SJCRH30 (cell line): ENCODE data around the gene PGLYRP1. TPM values are rescaled to one million over a fixed set of nuclear protein-coding genes. Genes with fewer than 3 reads are reported as not detected.

Experiments used
- DNase-seq, 2 experiments: peaks; one replicate each; pipeline ENCODE4 v3.0.0-alpha.2; 2015 to 2020
- H3K27ac ChIP-seq: fragments of 250-450 bp; sonication (Bioruptor Pico); 2 replicates; pipeline ENCODE4 v1.5.1; 2020; ENCODE audit warnings: mild to moderate bottlenecking, moderate library complexity
- H3K27me3 ChIP-seq: fragments of 250-450 bp; sonication (Bioruptor Pico); 2 replicates; pipeline ENCODE4 v1.5.1; 2020; ENCODE audit warnings: mild to moderate bottlenecking, moderate library complexity
- H3K36me3 ChIP-seq: fragments of 250-450 bp; sonication (Bioruptor Pico); 2 replicates; pipeline ENCODE4 v1.5.1; 2020; ENCODE audit warnings: mild to moderate bottlenecking, moderate library complexity
- H3K4me1 ChIP-seq: fragments of 250-450 bp; sonication (Bioruptor Pico); 2 replicates; pipeline ENCODE4 v1.5.1; 2020; ENCODE audit warnings: mild to moderate bottlenecking, moderate library complexity
- H3K4me3 ChIP-seq: fragments of 250-450 bp; sonication (Bioruptor Pico); 2 replicates; pipeline ENCODE4 v1.5.1; 2020; ENCODE audit warnings: mild to moderate bottlenecking, moderate library complexity
- H3K9me3 ChIP-seq: fragments of 250-450 bp; sonication (Bioruptor Pico); replicated peaks from 2 replicates; pipeline ENCODE4 v1.5.1; 2020; ENCODE audit warnings: mild to moderate bottlenecking, moderate library complexity
- total RNA-seq: library from RNA; depleted of rRNA; stranded (reverse); fragments of >200 nt; shearing (Covaris generic); gene quantifications from 2 replicates; pipeline ENCODE4 v1.2.3, GENCODE V29; 2014

The PGLYRP1 gene
- total RNA-seq, 1 experiment from 2014 or later: not detected

DNA sequence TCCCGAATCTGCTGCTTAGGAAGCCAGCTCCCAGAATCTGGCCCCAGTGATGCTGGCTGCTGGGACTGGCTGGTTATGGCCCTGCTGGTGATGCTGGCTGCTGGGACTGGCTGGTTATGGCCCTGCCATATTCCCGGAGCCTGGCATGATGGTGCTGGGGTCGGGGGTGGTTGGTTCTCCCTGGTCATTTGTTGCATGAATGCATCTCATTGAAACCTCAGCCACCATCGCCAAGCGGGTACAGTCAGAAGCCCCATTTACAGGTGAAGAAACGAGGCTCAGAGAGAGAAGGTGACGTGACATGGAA is 2.1 kb downstream of the PGLYRP1 start:
- Histone ChIP-seq H3K9me3 (no peaks in the 10 kb centered on the region), H3K4me1 (no peaks in the 10 kb centered on the region), H3K36me3 (no peaks in the 10 kb centered on the region), H3K4me3 (no peak overlapping the region), H3K27me3 (no peaks in the 10 kb centered on the region), H3K27ac (no peak overlapping the region)
- DNase-seq: no peak

DNA sequence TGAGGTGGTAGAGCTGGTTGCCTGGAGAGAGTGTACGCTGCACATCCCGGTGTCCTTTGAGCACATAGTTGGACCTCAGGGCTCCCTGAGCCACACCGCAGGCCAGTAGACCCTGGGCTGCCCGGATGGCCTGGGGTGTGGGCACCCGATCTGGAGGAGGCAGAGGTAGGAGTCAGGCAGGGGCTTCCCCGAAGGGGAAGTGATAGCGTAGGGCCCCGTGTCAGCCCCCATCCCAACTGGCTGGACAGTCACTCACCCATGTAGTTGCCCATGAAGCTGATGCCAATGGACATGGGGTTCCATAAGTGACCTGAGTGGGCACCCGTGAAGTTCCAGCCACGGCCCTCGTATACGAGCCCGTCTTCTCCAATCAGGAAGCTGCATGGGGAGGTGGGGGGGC is 3.6 kb downstream of the PGLYRP1 start:
- no peaks in the 10 kb centered on the region for H3K4me1 ChIP-seq
- H3K4me3 ChIP-seq: no peak overlapping the region
- no peak overlapping the region for H3K27ac ChIP-seq
- H3K36me3 ChIP-seq: no peaks in the 10 kb centered on the region
- DNase-seq: no peak
- no peaks in the 10 kb centered on the region for H3K9me3 ChIP-seq
- no peaks in the 10 kb centered on the region for H3K27me3 ChIP-seq

DNA sequence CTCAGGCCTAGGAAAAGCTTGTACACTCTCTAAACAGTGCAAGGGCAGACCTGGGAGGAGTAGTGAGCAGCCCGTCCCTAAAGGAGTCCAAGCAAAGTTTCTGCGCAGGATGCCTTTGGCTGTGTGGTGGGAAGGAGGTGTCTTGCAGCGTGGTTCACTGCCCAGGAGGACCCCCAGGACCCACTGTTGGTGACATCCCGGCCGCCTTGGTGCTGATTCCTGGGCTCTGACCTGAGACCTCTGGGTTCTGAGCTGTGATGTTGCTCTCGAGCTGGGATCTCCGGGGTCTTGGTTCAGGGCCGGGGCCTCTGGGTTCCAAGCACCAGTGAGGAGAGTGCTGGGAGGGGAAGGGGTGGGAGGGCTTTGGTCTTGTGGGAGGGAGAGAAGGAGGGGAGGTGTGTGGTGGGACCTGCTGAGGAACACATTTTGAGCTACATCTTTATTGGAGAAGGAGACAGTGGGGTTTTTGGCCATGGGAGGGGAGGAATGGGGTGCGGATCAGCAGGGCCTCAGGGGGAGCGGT is 4.1 kb downstream of the PGLYRP1 start:
- Histone ChIP-seq H3K4me3 (no peak overlapping the region), H3K36me3 (no peaks in the 10 kb centered on the region), H3K27me3 (no peaks in the 10 kb centered on the region), H3K9me3 (no peaks in the 10 kb centered on the region), H3K27ac (no peak overlapping the region), H3K4me1 (no peaks in the 10 kb centered on the region)
- DNase-seq: no peak

DNA sequence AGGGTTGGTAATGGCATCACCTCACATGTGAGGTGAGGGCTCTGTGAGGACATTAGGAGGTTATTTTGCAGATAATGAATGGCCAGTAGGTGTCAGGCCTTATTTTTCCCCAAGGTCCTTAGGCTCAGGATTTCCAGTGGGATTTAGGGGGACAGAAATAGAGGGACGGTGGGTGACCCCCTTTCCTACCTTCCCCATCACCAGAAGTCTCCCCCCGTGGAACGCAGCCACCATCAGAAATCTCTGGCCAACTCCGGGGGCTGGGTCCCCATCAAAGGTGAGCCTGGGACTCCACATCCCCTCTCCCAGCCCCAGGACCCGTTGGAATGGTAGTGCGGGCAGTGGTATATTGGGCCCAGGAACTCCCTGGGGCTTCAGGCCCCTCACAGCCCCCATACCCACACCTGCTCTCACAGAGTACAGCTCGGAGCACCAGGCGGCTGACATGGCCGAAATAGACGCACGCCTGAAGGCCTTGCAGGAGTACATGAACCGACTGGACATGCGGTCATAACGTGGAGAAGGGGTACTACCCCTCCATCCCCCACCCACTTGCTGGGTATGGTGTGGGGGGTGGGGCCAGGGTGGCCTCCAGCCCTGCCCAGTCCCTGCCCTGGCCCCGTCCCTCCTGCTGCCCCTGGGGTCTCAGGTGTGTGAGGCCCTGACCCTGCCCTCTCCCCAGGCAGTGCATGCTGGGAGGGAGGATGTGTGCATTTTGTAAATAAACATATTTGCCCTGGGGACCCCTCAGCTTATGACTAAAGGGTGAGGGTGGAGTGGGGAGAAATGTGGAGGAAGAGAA is 4.8 kb downstream of the PGLYRP1 start:
- H3K36me3 ChIP-seq: no peaks in the 10 kb centered on the region
- H3K4me3 ChIP-seq: no peak overlapping the region
- H3K4me1 ChIP-seq: no peaks in the 10 kb centered on the region
- H3K27me3 ChIP-seq: no peaks in the 10 kb centered on the region
- H3K9me3 ChIP-seq: no peaks in the 10 kb centered on the region
- DNase-seq: no peak
- no peak overlapping the region for H3K27ac ChIP-seq

DNA sequence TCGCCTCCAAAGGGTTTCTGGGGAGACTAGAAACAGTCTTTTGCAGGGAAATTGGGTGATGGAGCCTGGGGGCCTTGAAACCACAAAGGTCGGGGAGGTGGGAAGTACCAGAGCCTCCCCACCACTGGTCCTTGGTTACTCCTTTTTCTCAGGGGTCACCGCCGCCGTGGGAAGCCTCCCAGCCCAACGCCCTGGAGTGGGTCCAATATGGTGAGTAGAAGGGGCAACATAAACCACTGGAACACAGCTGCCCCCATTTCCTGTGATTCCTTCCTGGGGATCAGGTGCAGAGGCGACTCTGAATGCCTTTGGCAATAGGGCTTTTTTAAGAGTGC is 5.8 kb downstream of the PGLYRP1 start:
- Histone ChIP-seq H3K27me3 (no peaks in the 10 kb centered on the region), H3K27ac (no peak overlapping the region), H3K9me3 (no peaks in the 10 kb centered on the region), H3K4me3 (no peak overlapping the region), H3K36me3 (no peaks in the 10 kb centered on the region), H3K4me1 (no peaks in the 10 kb centered on the region)
- DNase-seq: no peak

DNA sequence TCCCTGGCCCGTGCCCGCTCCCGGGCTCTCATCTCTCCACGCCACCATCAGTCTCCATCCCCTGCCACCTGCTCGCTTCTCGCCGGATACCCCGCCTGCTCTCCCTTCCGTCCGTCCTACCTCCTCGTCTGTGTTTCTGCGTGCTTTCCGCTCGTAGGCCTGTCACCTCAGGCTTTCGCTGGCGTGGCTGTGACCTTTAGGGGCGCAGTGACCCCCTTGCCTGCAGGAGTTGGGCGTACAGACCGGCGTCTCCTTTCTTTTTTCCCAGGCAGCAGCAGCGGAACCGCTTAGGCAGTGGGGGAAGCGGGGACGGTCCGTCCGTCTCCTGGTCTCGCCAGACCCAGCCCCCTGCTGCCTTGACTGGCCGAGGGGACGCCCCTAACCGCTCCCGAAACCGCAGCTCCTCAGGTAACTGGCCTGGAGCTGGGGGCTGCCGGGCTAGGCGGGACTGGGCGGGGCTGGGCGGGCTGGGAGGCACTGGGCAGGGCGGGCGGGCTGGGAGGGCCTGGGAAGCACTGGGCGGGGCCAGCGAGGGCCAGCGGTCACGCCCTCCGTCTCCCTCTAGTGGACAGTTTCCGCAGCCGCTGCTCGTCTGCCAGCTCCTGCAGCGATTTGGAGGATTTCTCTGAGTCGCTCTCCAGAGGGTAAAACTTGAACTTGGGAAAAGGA is 6.3 kb downstream of the PGLYRP1 start:
- H3K4me1 ChIP-seq: no peaks in the 10 kb centered on the region
- H3K27ac ChIP-seq: no peak overlapping the region
- H3K27me3 ChIP-seq: no peaks in the 10 kb centered on the region
- peak; percentile 24 to 39 for DNase-seq
- H3K4me3 ChIP-seq: no peak overlapping the region
- no peaks in the 10 kb centered on the region for H3K9me3 ChIP-seq
- H3K36me3 ChIP-seq: no peaks in the 10 kb centered on the region

DNA sequence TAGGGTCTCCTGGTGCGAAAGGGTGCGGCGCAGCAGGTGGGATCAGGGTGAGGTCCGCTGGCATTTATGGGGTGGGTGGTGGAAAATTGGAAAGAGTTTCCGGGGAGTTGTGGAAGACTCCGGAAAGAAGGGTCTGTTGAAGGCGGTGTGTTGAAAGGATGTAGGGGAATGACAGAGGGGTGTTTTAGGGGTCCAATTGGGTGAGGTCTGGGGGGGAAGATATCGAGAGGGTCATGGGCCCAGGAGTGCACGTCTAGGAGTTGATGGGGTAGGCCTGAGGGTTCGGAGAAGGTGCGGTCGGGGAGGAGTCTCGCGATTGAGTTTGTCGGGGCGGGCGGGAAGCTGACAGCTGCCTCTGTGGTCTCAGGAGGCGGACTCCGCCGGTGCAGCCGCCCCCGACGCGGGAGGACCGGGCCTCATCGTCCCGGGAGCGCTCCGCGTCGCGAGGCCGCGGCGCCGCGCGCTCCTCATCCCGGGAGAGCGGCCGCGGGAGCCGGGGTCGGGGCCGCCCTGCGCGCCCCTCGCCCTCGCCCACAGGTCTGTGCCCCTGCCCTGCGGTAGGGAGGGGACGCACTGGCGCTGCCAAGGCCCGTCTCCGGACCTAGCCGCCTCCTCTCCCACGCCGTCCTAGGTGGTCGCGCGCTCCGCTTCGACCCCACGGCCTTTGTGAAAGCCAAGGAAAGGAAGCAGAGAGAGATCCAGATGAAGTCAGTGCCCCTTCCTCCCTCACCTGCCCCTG is 7.0 kb downstream of the PGLYRP1 start:
- Histone ChIP-seq H3K27ac (no peak overlapping the region), H3K4me1 (no peaks in the 10 kb centered on the region), H3K4me3 (no peak overlapping the region), H3K36me3 (no peaks in the 10 kb centered on the region), H3K27me3 (no peaks in the 10 kb centered on the region), H3K9me3 (no peaks in the 10 kb centered on the region)
- DNase-seq: no peak

DNA sequence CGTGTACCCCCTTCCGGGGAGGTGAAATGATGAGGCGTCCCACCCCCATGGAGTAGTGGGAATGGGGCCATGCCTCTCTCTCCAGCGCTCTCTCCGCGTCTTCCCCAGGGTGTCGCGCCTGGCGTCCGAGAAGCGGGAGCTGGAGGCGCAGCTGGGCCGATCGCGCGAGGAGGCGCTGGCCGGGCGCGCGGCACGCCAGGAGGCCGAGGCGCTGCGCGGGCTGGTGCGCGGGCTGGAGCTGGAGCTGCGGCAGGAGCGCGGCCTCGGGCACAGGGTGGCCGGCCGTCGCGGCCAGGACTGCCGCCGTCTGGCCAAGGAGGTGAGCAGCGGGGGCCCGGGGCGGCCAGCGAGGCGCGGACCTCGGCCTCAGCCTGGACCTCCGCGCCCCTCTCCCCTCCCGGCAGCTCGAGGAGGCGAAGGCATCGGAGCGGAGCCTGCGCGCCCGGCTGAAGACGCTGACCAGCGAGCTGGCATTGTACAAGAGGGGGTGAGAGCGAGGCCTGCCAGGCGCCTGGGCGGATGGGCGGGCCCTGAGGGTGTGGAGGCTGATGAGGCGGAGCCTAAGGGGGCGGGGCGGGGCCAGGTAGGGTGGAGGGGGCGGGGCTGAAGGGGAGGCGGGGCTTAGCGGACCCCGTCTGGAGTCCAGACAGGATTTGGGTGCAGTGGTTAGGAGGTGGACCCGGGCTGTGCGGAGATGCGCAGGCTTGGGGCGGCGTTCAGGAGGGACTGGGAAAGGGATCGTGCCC is 7.7 kb downstream of the PGLYRP1 start:
- no peak overlapping the region for H3K4me3 ChIP-seq

DNA sequence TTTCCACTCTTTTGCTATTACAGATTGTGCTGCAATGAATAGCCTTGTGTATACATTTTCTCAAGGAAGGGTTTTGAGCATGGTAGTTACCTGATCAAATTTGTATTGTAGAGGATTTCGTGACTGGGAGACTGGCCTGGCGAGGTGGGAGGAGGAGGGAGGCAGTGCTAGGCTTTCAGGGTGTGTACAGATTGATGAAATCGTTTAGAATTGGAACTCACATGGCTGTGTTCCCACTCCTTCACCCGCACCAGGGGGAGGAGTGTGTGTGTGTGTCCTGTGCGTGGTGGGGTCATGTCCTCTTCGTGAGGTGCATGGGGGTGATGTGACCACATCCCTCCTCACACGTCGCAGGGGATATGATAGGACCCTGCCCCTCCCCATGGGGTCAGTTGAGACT is 8.3 kb downstream of the PGLYRP1 start:
- H3K4me3 ChIP-seq: no peak overlapping the region

More for the DNA sequence above, 7.7 kb downstream of the PGLYRP1 start:
- Histone ChIP-seq H3K27ac (no peak overlapping the region), H3K9me3 (no peaks in the 10 kb centered on the region), H3K27me3 (no peaks in the 10 kb centered on the region), H3K36me3 (no peaks in the 10 kb centered on the region), H3K4me1 (no peaks in the 10 kb centered on the region)
- no peak for DNase-seq

DNA sequence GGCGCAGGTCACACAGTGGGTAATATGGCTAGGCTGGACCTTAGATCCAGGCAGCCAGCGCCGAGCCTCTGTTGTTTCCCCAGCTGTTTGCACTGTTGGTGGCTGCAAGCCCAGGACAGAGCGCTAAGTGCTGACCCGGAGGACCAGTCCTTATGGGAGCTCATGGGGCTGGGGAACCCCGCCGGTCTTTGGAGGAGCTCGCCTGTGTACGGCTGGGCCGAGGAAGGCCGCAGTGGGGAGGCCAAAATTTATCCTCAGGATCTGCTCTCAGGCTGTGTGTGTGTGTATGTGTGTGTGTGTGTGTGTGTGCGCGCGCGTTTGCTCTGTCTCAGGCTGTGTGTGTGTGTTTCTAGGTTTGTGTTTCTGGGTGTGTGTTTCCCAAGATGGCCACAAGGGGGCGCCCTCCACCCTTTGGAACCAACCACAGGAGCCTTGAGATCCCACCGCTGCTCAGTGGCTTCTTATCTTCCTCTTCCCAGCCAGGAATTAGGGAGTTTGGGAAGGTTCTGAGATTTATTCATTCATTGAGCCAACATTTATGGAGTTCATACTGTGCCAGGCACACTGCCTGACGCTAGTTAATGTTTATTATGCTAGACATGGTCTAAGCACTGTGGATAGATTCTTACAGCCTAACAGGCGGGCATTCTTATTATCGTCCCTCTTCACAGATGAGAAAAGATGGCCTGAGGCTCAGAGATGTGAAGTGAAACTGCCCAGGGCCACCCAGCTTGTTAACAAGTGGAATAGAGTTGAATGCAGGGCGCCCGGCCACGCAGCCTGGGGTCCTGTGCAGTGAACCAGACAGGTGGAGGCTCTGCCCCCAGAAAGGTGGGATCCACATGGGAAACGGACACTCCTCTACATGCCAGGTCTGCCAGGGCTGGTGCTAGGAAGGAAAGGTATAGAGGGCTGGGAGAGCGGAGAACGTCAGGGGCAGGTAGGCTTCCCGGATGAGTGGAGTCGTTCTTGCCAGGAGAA is 13.0 kb downstream of the PGLYRP1 start:
- Histone ChIP-seq H3K9me3 (no peaks in the 10 kb centered on the region), H3K27me3 (no peaks in the 10 kb centered on the region), H3K4me3 (no peak overlapping the region), H3K4me1 (no peaks in the 10 kb centered on the region), H3K27ac (no peak overlapping the region), H3K36me3 (no peaks in the 10 kb centered on the region)
- DNase-seq: peak; percentile 55 to 86

More for the DNA sequence above, 8.3 kb downstream of the PGLYRP1 start:
- DNase-seq: no peak
- Histone ChIP-seq H3K27ac (no peak overlapping the region), H3K4me1 (no peaks in the 10 kb centered on the region), H3K36me3 (no peaks in the 10 kb centered on the region), H3K9me3 (no peaks in the 10 kb centered on the region), H3K27me3 (no peaks in the 10 kb centered on the region)

DNA sequence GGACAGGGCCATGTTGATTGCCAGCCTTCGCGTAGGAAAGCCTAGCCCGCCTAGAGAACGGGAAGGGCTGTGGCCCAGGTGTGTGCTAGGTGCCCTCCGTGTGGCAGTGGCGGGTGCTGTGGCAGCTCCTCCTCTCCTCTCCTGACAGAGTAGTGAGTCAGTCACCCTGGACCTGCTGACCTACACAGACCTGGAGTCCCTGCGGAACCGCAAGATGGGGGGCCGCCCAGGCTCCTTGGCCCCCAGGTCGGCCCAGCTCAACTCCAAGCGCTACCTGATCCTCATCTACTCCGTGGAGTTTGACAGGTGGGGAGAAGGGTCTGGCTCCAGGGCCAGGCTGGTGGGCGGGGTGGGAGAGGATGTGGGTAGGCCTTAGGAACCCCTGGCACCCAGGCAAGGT is 16.4 kb downstream of the PGLYRP1 start:
- DNase-seq: no peak
- H3K9me3 ChIP-seq: no peaks in the 10 kb centered on the region
- H3K27ac ChIP-seq: no peak overlapping the region
- no peaks in the 10 kb centered on the region for H3K36me3 ChIP-seq
- no peak overlapping the region for H3K4me3 ChIP-seq
- no peaks in the 10 kb centered on the region for H3K4me1 ChIP-seq
- no peaks in the 10 kb centered on the region for H3K27me3 ChIP-seq

DNA sequence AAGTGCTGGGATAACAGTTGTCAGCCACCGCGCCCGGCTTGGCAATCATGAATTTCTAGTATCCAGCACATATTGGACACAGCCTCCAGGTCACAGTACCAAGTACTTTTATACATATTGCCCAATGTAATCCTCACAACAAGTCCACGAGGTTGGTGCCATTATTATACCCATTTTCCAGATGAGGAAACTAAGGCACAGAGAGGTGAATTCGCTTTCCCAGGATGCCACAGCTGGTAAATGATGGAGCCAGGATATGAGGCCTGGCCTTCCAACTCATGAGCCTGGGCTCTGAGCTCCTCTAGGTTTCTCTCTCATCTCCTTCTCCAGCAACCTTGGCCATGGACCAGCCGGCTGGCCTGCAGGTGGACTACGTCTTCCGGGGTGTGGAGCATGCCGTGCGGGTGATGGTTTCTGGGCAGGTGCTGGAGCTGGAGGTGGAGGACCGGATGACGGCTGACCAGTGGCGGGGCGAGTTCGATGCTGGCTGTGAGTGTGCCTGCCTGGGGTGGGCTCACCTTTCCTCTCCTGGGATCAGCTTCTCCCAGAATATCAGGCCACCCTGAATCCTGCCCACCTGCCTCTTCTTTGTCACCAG is 20.1 kb downstream of the PGLYRP1 start:
- Histone ChIP-seq H3K9me3 (no peaks in the 10 kb centered on the region), H3K4me1 (no peaks in the 10 kb centered on the region), H3K27ac (no peak overlapping the region), H3K4me3 (no peak overlapping the region), H3K36me3 (no peaks in the 10 kb centered on the region), H3K27me3 (no peaks in the 10 kb centered on the region)
- DNase-seq: no peak

DNA sequence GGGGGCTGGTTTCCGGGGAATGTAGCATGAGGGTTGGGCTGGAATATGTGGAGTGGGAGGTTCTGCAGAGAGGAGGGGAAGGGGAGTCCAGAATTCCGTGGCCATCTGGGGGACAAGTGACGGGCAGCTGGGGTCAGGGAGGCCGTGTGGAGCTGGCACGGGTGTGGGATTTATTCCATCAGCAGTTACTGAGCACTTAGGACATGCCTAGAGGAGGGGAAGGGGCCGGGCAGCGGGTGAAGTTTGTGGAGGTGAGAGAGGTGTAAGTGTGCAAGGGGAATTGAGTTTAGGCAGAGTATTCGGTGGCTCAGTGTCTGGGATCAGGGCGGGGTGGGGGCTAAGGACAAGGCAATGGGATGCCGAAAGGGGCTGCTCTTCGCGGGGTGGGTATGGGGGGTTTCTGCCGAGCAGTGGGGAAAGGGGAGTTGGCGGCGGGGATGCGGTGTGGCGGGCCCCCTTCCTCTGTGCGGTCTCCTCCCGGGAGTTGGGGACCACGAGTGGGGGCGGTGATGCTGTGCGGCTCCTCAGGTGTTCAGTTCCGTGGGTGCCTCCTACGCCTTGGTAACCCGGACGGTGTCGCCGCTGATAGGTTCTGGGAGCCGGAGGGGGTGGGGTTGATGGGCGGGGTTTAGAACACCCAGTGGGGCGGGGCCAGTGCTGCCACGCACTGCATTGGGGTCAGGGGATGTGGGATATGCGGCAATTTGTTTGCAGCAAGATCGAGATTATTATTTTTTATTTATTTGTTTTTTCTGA is 22.2 kb downstream of the PGLYRP1 start:
- Histone ChIP-seq H3K4me3 (no peak overlapping the region), H3K27ac (no peak overlapping the region), H3K4me1 (no peaks in the 10 kb centered on the region), H3K9me3 (no peaks in the 10 kb centered on the region), H3K27me3 (no peaks in the 10 kb centered on the region), H3K36me3 (no peaks in the 10 kb centered on the region)
- no peak for DNase-seq
